OCI-LY1 (cell line): Measurements from ENCODE around the gene TNFSF9.

Source experiments
- H2AFZ ChIP-seq: fragments of 200-600 bp; sonication (generic), shearing (Covaris generic); 2 replicates; pipeline ENCODE4 v1.6.0; 2014; ENCODE audit warnings: antibody characterized with exemption, mild to moderate bottlenecking, low read length
- H3F3A ChIP-seq: fragments of 200-600 bp; sonication (generic), shearing (Covaris generic); 2 replicates; pipeline ENCODE4 v1.6.0; 2014; ENCODE audit warnings: mild to moderate bottlenecking, antibody characterized with exemption, low read length, moderate library complexity; ENCODE audit not compliant: insufficient read depth
- H3K27ac ChIP-seq: fragments of 200-600 bp; sonication (generic); 2 replicates; pipeline ENCODE4 v1.5.1; 2014; ENCODE audit warnings: low read length, mixed run types, mild to moderate bottlenecking, low read depth; ENCODE audit not compliant: poor library complexity, severe bottlenecking
- H3K27me3 ChIP-seq: fragments of 200-600 bp; sonication (generic); 2 replicates; pipeline ENCODE4 v1.6.0; 2014; ENCODE audit warnings: antibody characterized with exemption, mild to moderate bottlenecking, low read length, moderate library complexity; ENCODE audit not compliant: insufficient read depth
- H3K36me3 ChIP-seq: fragments of 200-600 bp; sonication (generic); 2 replicates; pipeline ENCODE4 v1.6.1; 2014; ENCODE audit warnings: mild to moderate bottlenecking, antibody characterized with exemption, low read length, moderate library complexity, mixed read lengths; ENCODE audit not compliant: insufficient read depth
- H3K4me1 ChIP-seq: fragments of 200-600 bp; sonication (generic); 2 replicates; pipeline ENCODE4 v1.5.1; 2014; ENCODE audit warnings: mild to moderate bottlenecking, low read length, moderate library complexity; ENCODE audit not compliant: insufficient read depth, severe bottlenecking
- H3K4me2 ChIP-seq: fragments of 200-600 bp; sonication (generic), shearing (Covaris generic); 2 replicates; pipeline ENCODE4 v1.6.1; 2014; ENCODE audit warnings: low read length
- H3K4me3 ChIP-seq: fragments of 200-600 bp; sonication (generic); 2 replicates; pipeline ENCODE4 v1.5.1; 2014; ENCODE audit warnings: low read length, low read depth, mild to moderate bottlenecking, mixed read lengths; ENCODE audit not compliant: poor library complexity, severe bottlenecking
- H3K79me2 ChIP-seq: fragments of 200-600 bp; shearing (Covaris generic); 2 replicates; pipeline ENCODE4 v1.6.1; 2016; ENCODE audit warnings: mixed run types, low read length, mixed read lengths; ENCODE audit not compliant: insufficient read depth
- H3K9ac ChIP-seq: fragments of 200-600 bp; sonication (generic), shearing (Covaris generic); 2 replicates; pipeline ENCODE4 v1.6.1; 2014; ENCODE audit warnings: mild to moderate bottlenecking, low read length, mixed read lengths
- H3K9me2 ChIP-seq: fragments of 200-600 bp; sonication (generic), shearing (Covaris generic); 2 replicates; pipeline ENCODE4 v1.6.1; 2014; ENCODE audit warnings: low read depth, mild to moderate bottlenecking, low read length, mixed read lengths
- H3K9me3 ChIP-seq: fragments of 200-600 bp; shearing (Covaris generic); 2 replicates; pipeline ENCODE4 v1.6.1; 2014; ENCODE audit warnings: low read length, mixed read lengths
- H4K20me1 ChIP-seq: fragments of 200-600 bp; sonication (generic), shearing (Covaris generic); 2 replicates; pipeline ENCODE4 v1.6.0; 2016; ENCODE audit warnings: mild to moderate bottlenecking, low read length; ENCODE audit not compliant: insufficient read depth
- CTCF ChIP-seq: fragments of 200-600 bp; sonication (generic), shearing (Covaris generic); IDR thresholded peaks from 2 replicates; pipeline ENCODE4 v1.5.1; 2017; ENCODE audit warnings: mild to moderate bottlenecking, antibody characterized with exemption, low read length, moderate library complexity, mixed read lengths
- EZH2 ChIP-seq: fragments of 200-600 bp; sonication (generic), shearing (Covaris generic); IDR thresholded peaks from 2 replicates; pipeline ENCODE4 v1.8.0; 2017; ENCODE audit warnings: borderline replicate concordance, mixed run types, mild to moderate bottlenecking, antibody characterized with exemption, low read length, moderate library complexity, mixed read lengths

Gene TNFSF9

GRCh38 chr19:6494438-6495036 lies 36.3 kb upstream of the TNFSF9 start:
- Histone ChIP-seq H3K9me3 (no peaks in the 10 kb centered on the region), H3K36me3 (peaks cover 30% of the 10 kb centered on the region), H3K4me1 (peaks cover 22% of the 10 kb centered on the region), H3K4me3 (no peak overlapping the region), H3K4me2 (no peak overlapping the region), H3K79me2 (no peaks in the 10 kb centered on the region), H2AFZ (no peak overlapping the region), H3K27ac (no peak overlapping the region), H3K27me3 (no peaks in the 10 kb centered on the region), H3K9me2 (no peaks in the 10 kb centered on the region), H3F3A (no peaks in the 10 kb centered on the region), H3K9ac (no peak overlapping the region), H4K20me1 (no peaks in the 10 kb centered on the region)
- TF ChIP-seq EZH2 (no peak), CTCF (no peak)

- H3K4me1 ChIP-seq: peaks cover 28% of the 10 kb centered on the region
- H3K9me3 ChIP-seq: no peaks in the 10 kb centered on the region
- H3K4me3 ChIP-seq: no peak overlapping the region
- no peak overlapping the region for H3K9ac ChIP-seq
- H3F3A ChIP-seq: no peaks in the 10 kb centered on the region
- H3K27ac ChIP-seq: no peak overlapping the region
- no peak overlapping the region for H2AFZ ChIP-seq
- H3K9me2 ChIP-seq: no peaks in the 10 kb centered on the region
- no peak for TF ChIP-seq EZH2
- no peak for TF ChIP-seq CTCF
- H3K79me2 ChIP-seq: no peaks in the 10 kb centered on the region
- H3K4me2 ChIP-seq: no peak overlapping the region
- H3K27me3 ChIP-seq: no peaks in the 10 kb centered on the region
- peaks cover 42% of the 10 kb centered on the region for H3K36me3 ChIP-seq
- no peaks in the 10 kb centered on the region for H4K20me1 ChIP-seq
Measured at GRCh38 chr19:6495947-6496346, 34.9 kb upstream of the TNFSF9 start.

- peak overlapping the region; percentile 87; the same call in 1 of the 2 replicates for H3K4me2 ChIP-seq
- peak overlapping the region; percentile 10 for H3K27ac ChIP-seq
- no peak overlapping the region for H2AFZ ChIP-seq
- H3K9me3 ChIP-seq: no peaks in the 10 kb centered on the region
- H3K4me3 ChIP-seq: peak overlapping the region; percentile 32
- peaks cover 40% of the 10 kb centered on the region for H3K4me1 ChIP-seq
- no peaks in the 10 kb centered on the region for H3K27me3 ChIP-seq
- H3K79me2 ChIP-seq: no peaks in the 10 kb centered on the region
- H3K9me2 ChIP-seq: no peaks in the 10 kb centered on the region
- H3F3A ChIP-seq: no peaks in the 10 kb centered on the region
- no peaks in the 10 kb centered on the region for H4K20me1 ChIP-seq
- no peak for TF ChIP-seq CTCF
- TF ChIP-seq EZH2: no peak
- H3K9ac ChIP-seq: no peak overlapping the region
- peaks cover 44% of the 10 kb centered on the region for H3K36me3 ChIP-seq
Measured at GRCh38 chr19:6498294-6499036, 32.4 kb upstream of the TNFSF9 start.
